Stimulated activated naive CD8-positive, alpha-beta T cell treated with anti-CD3 and anti-CD28 coated beads, Interleukin-15, amount 100 ng/mL, for 72 hours (primary cell): ENCODE results near the gene DLG5.

ENCODE experiments used
- ATAC-seq: fragments of 150-1000 bp; cut with Tn5 transposase; 2 replicates; pipeline ENCODE4 v1.10.0; 2021; ENCODE audit warnings: mild to moderate bottlenecking, moderate library complexity
- DNase-seq, 2 donors: peaks; one replicate each; pipeline ENCODE4 v3.0.0; 2021 to 2022
- H3K27ac Mint-ChIP-seq, 2 donors: one replicate each; pipeline ENCODE4 v1.8.0; 2022; ENCODE audit warnings: mild to moderate bottlenecking in 2 of 2, mixed read lengths in 2 of 2, moderate library complexity in 2 of 2
- H3K27me3 Mint-ChIP-seq: one replicate; pipeline ENCODE4 v1.8.0; 2022; ENCODE audit warnings: mixed read lengths
- H3K4me1 Mint-ChIP-seq: one replicate; pipeline ENCODE4 v1.8.0; 2022; ENCODE audit warnings: mild to moderate bottlenecking, mixed read lengths
- H3K4me3 Mint-ChIP-seq, 2 donors: one replicate each; pipeline ENCODE4 v1.8.0; 2022; ENCODE audit warnings: mild to moderate bottlenecking in 2 of 2, mixed read lengths in 2 of 2, moderate library complexity in 1 of 2
- H3K9me3 Mint-ChIP-seq, 2 donors: one replicate each; pipeline ENCODE4 v1.8.0; 2022; ENCODE audit warnings: mixed read lengths in 2 of 2

DLG5 gene

DNA sequence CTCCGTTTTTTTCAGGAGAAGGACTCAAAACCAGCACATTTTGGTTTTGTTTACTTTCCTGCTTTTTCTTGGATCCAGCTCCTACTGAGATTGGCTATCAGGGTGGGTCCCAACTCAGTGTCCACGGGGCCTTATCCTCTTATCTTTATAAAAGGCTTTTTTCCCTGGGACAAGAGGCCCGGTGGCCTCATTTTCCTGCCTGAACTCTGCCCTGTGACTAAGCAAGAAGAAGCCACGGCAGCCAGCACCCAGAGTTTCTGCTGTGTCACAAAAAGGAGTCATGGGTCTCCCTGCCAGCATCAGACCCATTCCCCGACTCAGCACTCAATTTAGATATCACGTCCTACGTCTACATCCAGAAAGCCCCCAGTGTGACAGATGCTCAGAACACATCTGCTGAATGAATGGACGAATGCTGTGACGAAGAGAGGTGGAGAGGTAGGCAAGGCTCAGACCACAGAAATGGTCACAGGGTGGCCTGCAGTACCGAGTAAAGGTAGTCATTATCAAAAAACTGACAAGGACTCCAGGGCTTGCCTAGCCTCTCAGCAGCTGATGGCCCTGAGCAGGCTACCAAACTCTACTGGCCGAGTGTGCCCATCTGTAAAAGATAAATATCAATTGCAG, 16.7 kb downstream of the DLG5 start:
- Mint-ChIP-seq H3K27me3 (peaks cover 36% of the 10 kb centered on the region), H3K9me3 (no peaks in the 10 kb centered on the region), H3K27ac (peak overlapping the region in 1 of 2 donors; percentile 17)

DNA sequence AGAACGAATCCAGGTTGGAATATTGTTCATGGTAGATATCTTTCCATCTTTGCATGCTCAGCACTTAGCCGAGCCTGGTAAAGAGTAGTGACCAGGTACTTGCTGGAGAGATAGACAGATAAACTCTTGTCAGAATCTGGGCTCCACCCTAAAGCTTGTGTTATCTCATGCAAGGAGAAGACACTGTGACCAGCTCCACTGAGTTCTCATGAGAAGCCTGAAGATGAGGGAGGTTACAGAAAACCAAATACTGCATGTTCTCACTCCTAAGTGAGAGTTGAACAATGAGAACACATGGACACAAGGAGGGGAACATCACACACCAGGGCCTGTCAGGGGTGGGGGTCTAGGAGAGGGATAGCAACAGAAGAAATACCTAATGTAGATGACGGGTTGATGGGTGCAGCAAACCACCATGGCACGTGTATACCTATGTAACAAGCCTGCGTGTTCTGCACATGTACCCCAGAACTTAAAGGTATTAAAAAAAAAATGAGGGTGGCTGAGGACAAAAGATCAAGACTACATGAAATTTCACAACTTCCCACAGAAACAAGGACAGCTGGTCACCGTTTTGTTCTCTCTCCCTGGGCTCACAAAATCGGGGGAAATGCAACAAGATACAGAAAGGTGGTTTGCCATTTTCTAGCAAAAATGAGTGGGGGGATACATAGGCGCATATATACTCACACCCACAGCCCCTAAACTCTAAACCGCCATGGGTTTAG, 17.4 kb downstream of the DLG5 start:
- no peak overlapping the region for H3K4me3 Mint-ChIP-seq
- DNase-seq, result no peak
- ATAC-seq, result no peak
- H3K27ac Mint-ChIP-seq, result no peak overlapping the region
- H3K4me1 Mint-ChIP-seq, result no peaks in the 10 kb centered on the region
- peaks cover 31% of the 10 kb centered on the region for H3K27me3 Mint-ChIP-seq
- no peaks in the 10 kb centered on the region for H3K9me3 Mint-ChIP-seq

More for the DNA sequence above, 16.7 kb downstream of the DLG5 start:
- no peak for ATAC-seq
- no peak for DNase-seq
- Mint-ChIP-seq H3K4me1 (no peaks in the 10 kb centered on the region), H3K4me3 (no peak overlapping the region)

DNA sequence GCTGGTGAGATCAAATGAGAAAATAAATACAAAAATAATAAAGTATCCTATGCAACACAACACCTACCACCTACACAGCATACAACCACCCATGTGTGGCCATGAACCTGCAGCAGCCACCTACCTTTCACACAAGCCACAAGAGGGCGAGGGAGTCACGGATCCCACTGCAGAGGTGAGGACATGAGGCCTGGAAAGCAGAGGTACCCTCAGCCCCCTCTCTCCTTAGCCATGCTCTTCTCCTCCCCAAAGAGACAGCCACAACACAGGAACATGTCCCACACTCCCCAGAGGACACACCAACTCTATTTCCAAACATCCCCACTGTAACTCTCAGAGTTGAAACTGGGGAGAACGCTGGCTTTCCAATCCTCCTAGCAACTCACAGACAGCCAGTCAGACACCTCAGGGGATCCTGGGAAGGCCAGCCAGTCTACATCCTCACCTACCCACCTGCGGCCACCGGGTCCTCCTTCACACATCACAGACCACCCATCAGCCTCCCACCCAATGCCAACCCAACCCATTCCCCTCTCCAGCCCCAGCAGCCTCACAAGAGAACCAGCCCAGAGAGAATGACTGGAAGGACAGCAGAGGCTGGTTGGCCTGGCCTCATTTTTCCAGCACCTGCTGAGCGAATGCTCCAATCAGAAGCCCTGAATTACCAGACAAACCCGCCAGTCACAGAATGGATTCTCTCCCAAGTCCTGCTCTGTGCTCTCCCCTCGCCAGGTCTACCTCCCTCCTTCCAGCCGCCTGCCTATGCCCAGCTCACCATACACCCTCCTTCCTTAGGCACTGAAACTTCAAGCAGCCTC, 18.4 kb downstream of the DLG5 start:
- DNase-seq, result no peak
- H3K4me3 Mint-ChIP-seq, result no peak overlapping the region
- no peaks in the 10 kb centered on the region for H3K4me1 Mint-ChIP-seq
- H3K27me3 Mint-ChIP-seq, result peaks cover 31% of the 10 kb centered on the region
- H3K9me3 Mint-ChIP-seq, result no peaks in the 10 kb centered on the region
- H3K27ac Mint-ChIP-seq, result no peak overlapping the region
- no peak for ATAC-seq

DNA sequence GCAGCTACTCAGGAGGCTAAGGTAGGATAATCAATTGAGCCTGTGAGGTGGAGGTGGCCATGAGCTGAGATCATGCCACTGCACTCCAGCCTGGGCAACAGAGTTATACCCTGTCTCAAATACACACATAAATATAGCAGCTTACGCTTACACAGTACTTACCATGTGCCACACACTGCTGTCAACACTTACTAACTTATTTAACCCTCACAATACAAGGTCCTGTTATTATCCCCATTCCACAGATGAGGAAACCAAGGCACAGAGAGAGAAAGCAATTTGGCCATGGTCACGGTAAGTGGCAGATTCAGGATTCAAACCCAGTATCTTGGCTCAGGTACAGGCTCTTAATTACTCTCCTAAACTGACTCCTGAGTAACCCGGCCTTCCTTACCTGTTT, 19.1 kb downstream of the DLG5 start:
- Mint-ChIP-seq H3K27ac (no peak overlapping the region), H3K4me3 (no peak overlapping the region), H3K9me3 (no peaks in the 10 kb centered on the region), H3K27me3 (peaks cover 31% of the 10 kb centered on the region), H3K4me1 (no peaks in the 10 kb centered on the region)
- ATAC-seq, result no peak
- DNase-seq, result no peak

DNA sequence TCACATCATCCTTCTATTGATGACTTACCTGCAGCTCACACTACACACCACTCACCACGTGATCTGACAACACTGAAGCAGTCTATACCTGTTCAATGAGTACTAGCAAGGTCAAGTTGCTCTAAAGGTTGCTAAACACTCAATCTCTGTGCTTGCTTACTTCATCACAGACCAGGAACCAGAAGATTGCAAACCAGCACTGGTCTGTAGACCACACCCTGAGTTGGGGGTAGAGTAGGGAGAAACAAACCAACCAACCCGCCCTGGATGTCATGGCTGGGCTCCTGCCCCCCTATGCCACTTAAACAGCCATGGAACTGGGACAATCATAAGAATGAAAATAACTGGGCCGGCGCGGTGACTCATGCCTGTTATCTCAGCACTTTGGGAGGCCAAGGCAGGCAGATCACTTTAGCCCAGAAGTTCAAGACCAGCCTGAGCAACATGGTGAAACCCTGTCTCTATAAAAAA, 19.6 kb downstream of the DLG5 start:
- H3K27ac Mint-ChIP-seq, result no peak overlapping the region
- ATAC-seq, result no peak
- H3K4me1 Mint-ChIP-seq, result no peaks in the 10 kb centered on the region
- no peak for DNase-seq
- no peaks in the 10 kb centered on the region for H3K9me3 Mint-ChIP-seq
- no peak overlapping the region for H3K4me3 Mint-ChIP-seq
- peaks cover 31% of the 10 kb centered on the region for H3K27me3 Mint-ChIP-seq

DNA sequence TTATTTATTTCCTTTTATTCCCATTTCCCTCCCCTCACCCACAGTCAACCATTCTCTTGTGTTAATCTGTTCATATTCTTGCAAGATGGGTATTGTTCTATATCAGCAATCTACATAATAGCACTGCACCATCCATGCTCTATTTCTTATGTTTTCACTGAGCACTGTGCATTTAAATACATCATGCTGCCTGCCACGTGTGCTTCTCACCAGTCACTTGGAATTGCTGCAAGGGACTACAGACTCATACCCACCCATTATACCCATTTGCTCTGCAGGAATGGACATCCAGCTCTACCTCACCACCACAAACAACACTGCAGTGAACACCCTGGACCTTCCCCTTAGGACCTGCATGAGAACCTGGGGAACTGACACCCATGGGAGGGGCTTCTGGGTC, 20.8 kb downstream of the DLG5 start:
- peaks cover 31% of the 10 kb centered on the region for H3K27me3 Mint-ChIP-seq
- H3K27ac Mint-ChIP-seq, result no peak overlapping the region
- ATAC-seq (no peak), DNase-seq (no peak)
- no peaks in the 10 kb centered on the region for H3K9me3 Mint-ChIP-seq
- H3K4me1 Mint-ChIP-seq, result no peaks in the 10 kb centered on the region
- H3K4me3 Mint-ChIP-seq, result no peak overlapping the region

DNA sequence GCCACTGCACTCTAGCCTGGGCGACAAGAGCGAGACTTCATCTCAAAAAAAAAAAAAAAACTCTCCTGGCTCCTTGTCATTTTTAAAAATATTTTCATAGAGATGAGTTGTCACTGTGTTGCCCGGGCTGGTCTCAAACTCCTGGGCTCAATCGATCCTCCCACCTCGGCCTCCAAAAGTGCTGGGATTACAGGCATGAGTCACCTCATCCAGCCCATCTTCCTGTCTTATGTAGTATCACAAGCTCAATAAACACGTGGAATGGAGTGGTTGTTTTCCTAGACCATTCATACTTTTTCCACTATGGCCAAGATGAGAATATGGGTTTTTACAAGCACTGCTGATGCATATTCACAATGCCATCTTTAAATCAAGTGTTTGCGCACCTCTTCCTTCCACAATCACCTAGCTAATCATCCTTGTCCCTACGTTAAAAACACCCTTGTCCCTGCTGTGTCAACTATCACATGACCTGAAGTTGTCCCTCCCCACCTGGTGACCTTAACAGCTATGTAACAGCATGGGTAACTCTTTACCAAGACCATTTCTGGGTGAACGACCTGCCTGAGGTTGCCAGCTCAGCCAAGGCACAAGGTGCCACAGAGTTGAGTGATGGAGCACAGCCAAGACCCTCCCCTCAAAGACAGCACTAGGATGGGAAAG, 21.3 kb downstream of the DLG5 start:
- no peak for ATAC-seq
- Mint-ChIP-seq H3K4me1 (no peaks in the 10 kb centered on the region), H3K9me3 (no peaks in the 10 kb centered on the region), H3K27ac (peak overlapping the region in 1 of 2 donors; percentile 29), H3K4me3 (no peak overlapping the region), H3K27me3 (peaks cover 27% of the 10 kb centered on the region)
- DNase-seq, result no peak

DNA sequence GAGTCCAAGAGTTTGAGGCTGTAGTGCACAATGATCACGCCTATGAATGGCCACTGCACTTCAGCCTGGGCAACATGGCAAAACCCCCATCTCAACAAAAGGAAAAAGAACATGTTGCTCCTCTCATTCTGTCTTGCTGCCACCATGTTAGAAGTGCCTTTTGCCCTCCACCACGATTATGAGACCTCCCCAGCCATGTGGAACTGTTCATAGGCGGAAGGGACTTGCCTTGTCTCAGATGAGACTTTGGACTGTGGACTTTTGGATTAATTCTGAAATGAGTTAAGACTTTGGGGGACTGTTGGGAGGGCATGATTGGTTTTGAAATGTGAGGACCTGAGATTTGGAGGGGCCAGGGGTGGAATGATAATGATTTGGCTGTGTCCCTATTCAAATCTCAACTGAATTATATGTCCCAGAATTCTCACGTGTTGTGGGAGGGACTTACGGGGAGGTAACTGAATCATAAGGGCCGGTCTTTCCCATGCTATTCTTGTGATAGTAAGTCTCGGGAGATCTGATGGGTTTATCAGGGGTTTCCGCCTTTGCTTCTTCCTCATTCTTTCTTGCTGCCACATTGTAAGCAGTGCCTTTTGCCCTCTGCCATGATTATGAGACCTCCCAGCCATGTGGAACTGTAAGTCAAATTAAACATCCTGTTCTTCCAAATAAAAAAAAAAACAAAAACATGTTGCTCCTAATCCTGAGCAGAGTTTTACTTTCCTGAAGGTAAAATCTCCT, 22.3 kb downstream of the DLG5 start:
- no peak overlapping the region for H3K27ac Mint-ChIP-seq
- no peak for DNase-seq
- no peak overlapping the region for H3K4me3 Mint-ChIP-seq
- no peaks in the 10 kb centered on the region for H3K9me3 Mint-ChIP-seq
- ATAC-seq, result no peak
- H3K27me3 Mint-ChIP-seq, result peaks cover 26% of the 10 kb centered on the region
- H3K4me1 Mint-ChIP-seq, result no peaks in the 10 kb centered on the region

DNA sequence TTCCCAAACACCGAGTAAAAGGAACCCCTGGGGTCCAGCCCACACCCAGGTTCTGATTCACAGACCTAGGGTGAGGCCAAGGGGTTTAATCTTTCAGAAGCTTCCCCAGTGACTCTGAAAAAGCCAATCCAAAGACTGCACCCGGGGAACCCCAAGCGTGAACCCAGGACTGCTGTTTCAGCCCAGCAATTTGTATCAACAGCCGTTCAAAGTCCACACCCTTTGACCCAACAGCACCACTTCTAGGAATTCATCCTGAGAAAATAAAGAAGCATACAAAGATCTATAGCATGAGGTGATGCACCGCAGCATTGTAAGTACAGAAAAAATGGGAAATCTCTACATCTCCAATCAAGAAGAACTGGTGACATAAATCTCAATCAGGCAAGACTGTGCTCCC, 24.4 kb downstream of the DLG5 start:
- Mint-ChIP-seq H3K9me3 (no peaks in the 10 kb centered on the region), H3K4me1 (no peaks in the 10 kb centered on the region), H3K27me3 (peaks cover 24% of the 10 kb centered on the region), H3K27ac (no peak overlapping the region), H3K4me3 (no peak overlapping the region)
- ATAC-seq, result no peak
- no peak for DNase-seq

DNA sequence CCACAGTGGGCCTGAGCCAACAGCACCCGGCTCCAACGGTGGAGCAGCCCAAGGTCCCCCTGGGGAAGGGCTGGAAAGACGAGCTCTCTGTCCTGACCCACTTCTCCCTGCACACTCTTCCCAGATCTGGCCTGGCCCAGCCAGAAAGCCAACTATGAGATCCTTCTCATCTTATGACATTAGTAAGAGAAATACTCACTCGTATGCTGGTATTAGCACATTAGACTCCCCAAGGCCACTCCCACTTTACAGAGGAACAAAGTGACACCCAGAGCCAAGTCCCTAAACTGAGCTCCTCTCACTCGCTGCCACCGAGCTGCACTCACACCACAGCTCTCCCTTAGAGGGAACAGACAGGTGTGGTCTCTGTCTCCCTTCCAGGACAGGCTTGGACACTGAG, 24.8 kb downstream of the DLG5 start:
- Mint-ChIP-seq H3K4me1 (no peaks in the 10 kb centered on the region), H3K27ac (no peak overlapping the region), H3K9me3 (no peaks in the 10 kb centered on the region), H3K4me3 (no peak overlapping the region), H3K27me3 (peaks cover 24% of the 10 kb centered on the region)
- DNase-seq (no peak), ATAC-seq (no peak)

DNA sequence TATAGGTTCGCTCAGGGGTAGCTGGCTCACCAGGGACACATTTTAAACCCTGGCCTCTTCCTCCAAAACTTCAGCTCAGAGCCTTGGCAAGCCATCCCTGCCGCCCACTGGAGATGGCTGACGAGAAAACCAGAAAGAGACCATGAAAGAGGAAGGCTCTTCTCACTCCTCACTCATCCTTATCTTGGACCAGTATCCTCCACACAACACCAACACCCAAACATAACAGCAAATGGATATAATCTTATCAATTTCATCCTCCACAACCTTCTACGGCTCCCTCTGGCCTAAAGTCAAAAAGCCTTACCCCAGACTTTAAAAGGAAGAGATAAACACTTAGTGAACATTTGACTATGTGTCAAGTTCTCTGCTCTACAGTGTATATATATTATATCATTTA, 26.9 kb downstream of the DLG5 start:
- Mint-ChIP-seq H3K9me3 (no peaks in the 10 kb centered on the region), H3K27me3 (peaks cover 32% of the 10 kb centered on the region), H3K27ac (no peak overlapping the region), H3K4me3 (no peak overlapping the region), H3K4me1 (no peaks in the 10 kb centered on the region)
- DNase-seq (no peak), ATAC-seq (no peak)

DNA sequence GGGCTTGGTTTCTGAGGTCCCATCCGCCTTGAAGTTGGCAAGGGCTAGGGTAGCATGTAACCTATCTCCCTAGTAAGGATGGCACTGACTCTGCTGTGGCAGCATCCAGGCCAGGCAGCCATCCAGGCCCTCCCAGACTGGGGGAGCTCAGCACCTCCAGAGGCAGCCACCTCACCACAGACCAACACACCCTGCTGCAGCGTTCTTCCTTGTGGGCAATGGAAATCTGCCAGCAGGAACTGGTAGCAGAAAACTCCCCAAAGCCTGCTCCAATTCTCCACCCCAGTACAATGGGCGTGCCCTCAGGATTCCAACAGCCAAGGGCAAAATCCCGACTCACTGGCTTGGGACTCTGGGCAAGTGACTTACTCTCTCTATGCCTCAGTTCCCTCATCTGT, 27.5 kb downstream of the DLG5 start:
- no peak overlapping the region for H3K27ac Mint-ChIP-seq
- no peak for DNase-seq

DNA sequence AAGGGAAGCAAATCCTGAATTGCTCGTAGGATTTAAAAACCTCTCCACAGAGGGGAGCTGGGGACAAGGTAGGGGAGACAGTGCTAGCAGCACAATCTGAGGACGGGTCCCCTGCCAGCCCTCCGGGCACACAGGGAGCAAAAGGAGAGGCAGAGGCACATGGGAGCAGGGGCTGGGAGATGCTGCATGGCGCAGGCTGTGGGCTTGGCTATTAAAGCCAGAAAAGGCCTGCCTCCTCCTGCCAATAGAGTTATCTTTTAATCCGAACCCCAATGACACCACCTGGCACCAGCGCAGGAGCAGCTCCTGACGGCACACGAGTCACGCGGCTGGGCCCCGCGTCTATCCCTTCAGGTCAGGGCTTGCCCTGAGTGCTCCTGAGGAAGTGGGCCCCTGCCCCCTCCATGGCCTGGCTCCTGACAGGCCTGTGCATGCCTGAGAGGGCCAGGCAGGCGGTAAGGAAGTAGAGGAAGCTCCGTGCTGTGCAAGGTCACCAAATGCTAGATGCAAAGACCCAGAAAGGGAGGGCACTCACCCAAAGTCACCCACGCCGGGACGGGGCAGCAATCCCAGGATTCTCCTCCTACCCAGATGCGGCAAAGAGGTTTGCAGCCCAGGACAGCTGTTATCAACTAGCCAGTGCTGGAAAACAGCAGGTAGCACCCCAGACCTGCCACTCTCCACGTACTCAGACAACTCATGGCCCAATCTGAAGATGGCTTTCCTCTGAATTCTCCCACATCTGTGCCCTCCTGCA, 28.1 kb downstream of the DLG5 start:
- DNase-seq (no peak), ATAC-seq (no peak)
- H3K4me1 Mint-ChIP-seq, result peaks cover 6% of the 10 kb centered on the region
- H3K4me3 Mint-ChIP-seq, result no peak overlapping the region
- H3K27ac Mint-ChIP-seq, result no peak overlapping the region
- peaks cover 34% of the 10 kb centered on the region for H3K27me3 Mint-ChIP-seq
- H3K9me3 Mint-ChIP-seq, result no peaks in the 10 kb centered on the region

More for the DNA sequence above, 27.5 kb downstream of the DLG5 start:
- ATAC-seq, result no peak
- no peaks in the 10 kb centered on the region for H3K9me3 Mint-ChIP-seq
- H3K4me3 Mint-ChIP-seq, result no peak overlapping the region
- H3K27me3 Mint-ChIP-seq, result peaks cover 34% of the 10 kb centered on the region
- no peaks in the 10 kb centered on the region for H3K4me1 Mint-ChIP-seq

DNA sequence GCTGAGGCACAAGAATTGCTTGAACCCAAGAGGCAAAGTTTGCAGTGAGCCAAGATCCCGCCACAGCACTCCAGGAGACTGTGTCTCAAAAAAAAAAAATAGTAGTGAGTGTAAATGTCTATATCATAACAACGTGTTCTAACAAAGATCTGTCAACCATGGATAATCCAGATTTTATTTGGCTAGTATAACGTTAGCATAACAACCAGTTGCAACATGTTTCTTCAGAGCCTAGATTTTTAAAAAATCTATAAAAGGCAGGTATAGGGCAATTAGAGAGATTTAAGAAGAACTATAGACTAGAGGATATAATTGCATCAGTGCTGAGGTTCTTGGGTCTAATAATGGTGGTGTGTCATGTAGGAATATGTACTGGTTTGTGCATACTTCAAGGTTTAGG, 30.5 kb downstream of the DLG5 start:
- no peak overlapping the region for H3K4me3 Mint-ChIP-seq
- no peak overlapping the region for H3K27ac Mint-ChIP-seq
- H3K27me3 Mint-ChIP-seq, result peaks cover 34% of the 10 kb centered on the region
- DNase-seq, result no peak
- no peaks in the 10 kb centered on the region for H3K9me3 Mint-ChIP-seq
- peaks cover 6% of the 10 kb centered on the region for H3K4me1 Mint-ChIP-seq
- no peak for ATAC-seq
